ENCODE measurements around the gene MBOAT2.
A peak's percentile ranks its signal among the peaks of the same experiment; 100 is the strongest.
"Not testable (repeated sequence)": the region's sequence is repeated elsewhere in the genome, so short reads cannot be mapped to it uniquely, and the experiment has no call there.

The MBOAT2 gene

GRCh38 chr2:9003616-9004337, at the start of gene MBOAT2:
MBOAT2 (minus strand) TSS chr2:9003684; CDS start chr2:9003614, 70 bp downstream.
- DNase-seq (ENCODE audit: low spot score), result peak; percentile 97

GRCh38 chr2:9052821-9053533, 49.5 kb upstream of the MBOAT2 start:
- no peak for DNase-seq (ENCODE audit: low spot score)

- DNase-seq (ENCODE audit: low spot score), result not testable (repeated sequence)
These were observed 48.0 kb upstream of the MBOAT2 start for GRCh38 chr2:9051451-9051850.

GRCh38 chr2:9050122-9050809, 46.8 kb upstream of the MBOAT2 start:
- no peak for DNase-seq (ENCODE audit: low spot score)

- DNase-seq (ENCODE audit: low spot score), result no peak
These were observed 42.1 kb upstream of the MBOAT2 start for GRCh38 chr2:9045595-9045994.

- not testable (repeated sequence) for DNase-seq (ENCODE audit: low spot score)
These were observed 40.0 kb upstream of the MBOAT2 start for GRCh38 chr2:9043491-9043890.

- DNase-seq (ENCODE audit: low spot score), result no peak
These were observed 33.7 kb upstream of the MBOAT2 start for GRCh38 chr2:9037166-9037565.

- DNase-seq (ENCODE audit: low spot score), result no peak
These were observed 30.1 kb upstream of the MBOAT2 start for GRCh38 chr2:9033385-9034168.

- no peak for DNase-seq (ENCODE audit: low spot score)
These were observed 29.2 kb upstream of the MBOAT2 start for GRCh38 chr2:9032536-9033255.

- no peak for DNase-seq (ENCODE audit: low spot score)
These were observed 28.6 kb upstream of the MBOAT2 start for GRCh38 chr2:9032121-9032520.

GRCh38 chr2:9031246-9031645, 27.8 kb upstream of the MBOAT2 start:
- no peak for DNase-seq (ENCODE audit: low spot score)

GRCh38 chr2:9030841-9031240, 27.4 kb upstream of the MBOAT2 start:
- DNase-seq (ENCODE audit: low spot score), result no peak

GRCh38 chr2:9030190-9030589, 26.7 kb upstream of the MBOAT2 start:
- no peak for DNase-seq (ENCODE audit: low spot score)

GRCh38 chr2:9029721-9030120, 26.2 kb upstream of the MBOAT2 start:
- no peak for DNase-seq (ENCODE audit: low spot score)

GRCh38 chr2:9027884-9028283, 24.4 kb upstream of the MBOAT2 start:
- no peak for DNase-seq (ENCODE audit: low spot score)

GRCh38 chr2:9025746-9026145, 22.3 kb upstream of the MBOAT2 start:
- no peak for DNase-seq (ENCODE audit: low spot score)

GRCh38 chr2:9024575-9024974, 21.1 kb upstream of the MBOAT2 start:
- no peak for DNase-seq (ENCODE audit: low spot score)

GRCh38 chr2:9021563-9022211, 18.2 kb upstream of the MBOAT2 start:
- peak; percentile 43 for DNase-seq (ENCODE audit: low spot score)

- no peak for DNase-seq (ENCODE audit: low spot score)
These were observed 16.8 kb upstream of the MBOAT2 start for GRCh38 chr2:9020267-9020666.

GRCh38 chr2:9018534-9018933, 15.1 kb upstream of the MBOAT2 start:
- no peak for DNase-seq (ENCODE audit: low spot score)

- no peak for DNase-seq (ENCODE audit: low spot score)
These were observed 14.6 kb upstream of the MBOAT2 start for GRCh38 chr2:9018109-9018508.
